Endothelial cell of umbilical vein (primary cell): ENCODE measurements around the gene SNX25. TPM values are rescaled to one million over a fixed set of nuclear protein-coding genes. Genes with fewer than 3 reads are reported as not detected.

Experiments used
- BruUV-seq: library from RNA; stranded (reverse); fragments of 400-500 nt; replicated peaks from 2 replicates; lab custom pipeline; 2021; lab: Mats Ljungman, UMichigan
- CTCF ChIA-PET: fragments of 300-600, 350-600 bp; sonication (Branson Sonifier 250); formaldehyde crosslinking; loops from one replicate; lab custom pipeline; 2021; ENCODE audit warnings: antibody characterized with exemption, inconsistent platforms; lab: Charles Lee
- POLR2A ChIA-PET: fragments of 300-600, 350-600 bp; sonication (Branson Sonifier 250); formaldehyde crosslinking; loops from one replicate; lab custom pipeline; 2021; ENCODE audit warnings: antibody characterized with exemption, inconsistent platforms; lab: Charles Lee
- DNase-seq: peaks from one replicate; pipeline ENCODE4 v3.0.0-alpha.2; 2011; ENCODE audit warnings: low read depth, low spot score
- FAIRE-seq: peaks from 2 replicates; lab custom pipeline; 2011; peaks lifted over from hg19 to GRCh38; lab: Jason Lieb, UNC
- H2AFZ ChIP-seq: 2 replicates; pipeline ENCODE4 v1.6.0; 2012; ENCODE audit warnings: low read depth, low read length, control low read depth, inconsistent platforms
- H3K27ac ChIP-seq: 2 replicates; pipeline ENCODE4 v1.5.1; 2011; ENCODE audit warnings: low read depth, mild to moderate bottlenecking, control low read depth, low read length, moderate library complexity; ENCODE audit not compliant: insufficient read depth
- H3K27me3 ChIP-seq, 2 experiments: 2 replicates each; pipeline versions ENCODE4 v1.6.0 to v1.6.1; 2011; ENCODE audit warnings: low read length in 2 of 2, mixed read lengths in 1 of 2; ENCODE audit not compliant: control insufficient read depth in 2 of 2, insufficient read depth in 2 of 2
- H3K36me3 ChIP-seq, 2 experiments: 2 replicates in 1 of 2; 3 replicates in 1 of 2; pipeline ENCODE4 v1.5.1; 2011; ENCODE audit warnings: low read length in 2 of 2, mild to moderate bottlenecking in 1 of 2, moderate library complexity in 1 of 2; ENCODE audit not compliant: control insufficient read depth in 2 of 2, insufficient read depth in 2 of 2; ENCODE audit errors: extremely low read depth in 1 of 2
- H3K4me1 ChIP-seq: 3 replicates; pipeline ENCODE4 v1.5.1; 2011; ENCODE audit warnings: mild to moderate bottlenecking, low read length; ENCODE audit not compliant: control insufficient read depth, insufficient read depth; ENCODE audit errors: extremely low read depth
- H3K4me2 ChIP-seq: 2 replicates; pipeline ENCODE4 v1.6.1; 2011; ENCODE audit warnings: low read length, control low read depth, mixed read lengths; ENCODE audit not compliant: insufficient read depth
- H3K4me3 ChIP-seq, 3 experiments: fragments of 200-600 bp in 1 of 3; sonication (generic), shearing (Covaris generic) in 1 of 3; replicated peaks in 1 of 3; 2 replicates each; pipeline ENCODE4 v1.5.1; 2011 to 2016; ENCODE audit warnings: control low read depth in 3 of 3, low read length in 3 of 3, mild to moderate bottlenecking in 2 of 3, inconsistent platforms in 1 of 3, low read depth in 1 of 3, moderate library complexity in 1 of 3; ENCODE audit not compliant: insufficient read depth in 1 of 3
- H3K79me2 ChIP-seq: 2 replicates; pipeline ENCODE4 v1.6.0; 2012; ENCODE audit warnings: low read length, inconsistent platforms; ENCODE audit not compliant: control insufficient read depth, insufficient read depth
- H3K9ac ChIP-seq: replicated peaks from 2 replicates; pipeline ENCODE3; 2011; ENCODE audit warnings: low read length, control low read depth; ENCODE audit not compliant: insufficient read depth; ENCODE audit errors: extremely low read depth
- H3K9me1 ChIP-seq: replicated peaks from 3 replicates; pipeline ENCODE4 v1.6.0; 2011; ENCODE audit warnings: mild to moderate bottlenecking, low read length; ENCODE audit not compliant: control insufficient read depth, insufficient read depth; ENCODE audit errors: extremely low read depth
- H3K9me3 ChIP-seq: replicated peaks from 2 replicates; pipeline ENCODE4 v1.5.1; 2012; ENCODE audit warnings: low read length, inconsistent platforms; ENCODE audit not compliant: control insufficient read depth, insufficient read depth
- H4K20me1 ChIP-seq: replicated peaks from 2 replicates; pipeline ENCODE3; 2011; ENCODE audit warnings: mild to moderate bottlenecking, low read length; ENCODE audit not compliant: control insufficient read depth, insufficient read depth; ENCODE audit errors: extremely low read depth
- EZH2 ChIP-seq: IDR thresholded peaks from 2 replicates; pipeline ENCODE4 v1.6.1; 2012; ENCODE audit warnings: borderline replicate concordance, low read depth, mild to moderate bottlenecking, moderate library complexity, low read length, inconsistent platforms; ENCODE audit not compliant: severe bottlenecking
- FOS ChIP-seq: IDR thresholded peaks from 2 replicates; pipeline ENCODE4 v1.6.1; 2011; ENCODE audit warnings: mild to moderate bottlenecking, low read length, moderate library complexity, borderline replicate concordance; ENCODE audit not compliant: insufficient read depth
- GATA2 ChIP-seq: IDR thresholded peaks from 2 replicates; pipeline ENCODE4 v1.7.0; 2011; ENCODE audit warnings: low read depth, mild to moderate bottlenecking, moderate library complexity, mixed read lengths, low read length; ENCODE audit not compliant: insufficient read length, insufficient read depth
- JUN ChIP-seq: IDR thresholded peaks from 2 replicates; pipeline ENCODE4 v1.6.1; 2011; ENCODE audit warnings: borderline replicate concordance, low read depth; ENCODE audit not compliant: insufficient read length, insufficient read depth
- MYC ChIP-seq: IDR thresholded peaks from one replicate; pipeline ENCODE4 v1.6.1; 2011; ENCODE audit warnings: mild to moderate bottlenecking, low read depth, low read length
- POLR2A ChIP-seq: IDR thresholded peaks from 2 replicates; pipeline ENCODE4 v1.6.1; 2012; ENCODE audit warnings: low read depth, mild to moderate bottlenecking, control low read depth, low read length
- POLR2AphosphoS5 ChIP-seq: IDR thresholded peaks from 2 replicates; pipeline ENCODE4 v1.6.1; 2012; ENCODE audit warnings: low read depth, mild to moderate bottlenecking, control low read depth, low read length, moderate library complexity; ENCODE audit not compliant: insufficient read depth
- dilution Hi-C: fragments of 300-500 bp; cut with MboI; formaldehyde crosslinking; loops from one replicate; pipeline ENCODE4 v1.15.0; 2019; ENCODE audit warnings: low sequenced_read_pairs; ENCODE audit not compliant: extremely low pct_ligation_motif_present
- intact Hi-C: fragments of 100-400 bp; cut with micrococcal nuclease; formaldehyde crosslinking; loops from one replicate; pipeline ENCODE4 v1.10.0; 2022
- polyA plus RNA-seq, 4 experiments: library from polyadenylated mRNA; depleted of rRNA in 3 of 4; stranded (reverse) in 3 of 4; unstranded in 1 of 4; fragments of >200 nt; gene quantifications; 2 replicates each; pipeline versions ENCODE4 v1.2.1 to v1.2.3, GENCODE V29; 2011 to 2012; ENCODE audit warnings: missing spikeins in 1 of 4
- total RNA-seq: library from RNA; stranded (reverse); gene quantifications from 2 replicates; pipeline ENCODE4 v1.2.3, GENCODE V29; 2021
- TF ChIP-seq, protein P1 (sequence below), 2 donors: IDR thresholded peaks; 1 replicate in 1 of 2; 2 replicates in 1 of 2; pipeline ENCODE4 v1.5.1; 2011; ENCODE audit warnings: low read length in 2 of 2, mild to moderate bottlenecking in 2 of 2, moderate library complexity in 2 of 2, control low read depth in 1 of 2, inconsistent platforms in 1 of 2, low read depth in 1 of 2; ENCODE audit not compliant: insufficient read depth in 1 of 2; ENCODE audit errors: extremely low read depth in 1 of 2
- TF ChIP-seq, protein P2 (sequence below): IDR thresholded peaks from 2 replicates; pipeline ENCODE4 v1.6.1; 2011; ENCODE audit not compliant: insufficient read depth, insufficient read length

The SNX25 gene
- total and polyA plus RNA-seq, 2 donors (not counting 3 experiments of a cell fraction or from before 2014, with no cell fraction given) = 6.6 to 16.1 TPM

DNA sequence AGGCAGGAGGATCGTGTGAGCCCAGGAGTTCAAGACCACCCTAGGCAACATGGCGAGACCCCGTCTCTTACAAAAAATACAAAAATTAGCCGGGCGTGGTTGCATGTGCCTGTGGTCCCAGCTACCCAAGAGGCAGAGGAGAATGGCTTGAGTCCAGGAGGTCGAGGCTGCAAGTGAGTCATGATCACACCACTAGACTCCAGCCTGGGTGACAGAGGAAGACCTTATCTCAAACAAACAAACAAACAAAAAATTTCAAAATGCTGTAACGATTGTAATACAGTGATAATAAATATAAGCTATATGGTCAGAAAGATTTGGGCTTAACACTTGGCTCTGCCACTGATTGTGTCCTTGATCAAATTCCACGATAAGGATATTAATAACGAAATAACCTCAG, 42.2 kb upstream of the SNX25 start:
- no peak for FAIRE-seq
- POLR2A ChIA-PET = no interaction called here
- H3K27me3 ChIP-seq = no peaks in the 10 kb centered on the region

More for the DNA sequence above, 42.2 kb upstream of the SNX25 start:
- CTCF ChIA-PET = interaction anchor here (1.0 kb wide), 1 partner anchor 16 kb away, joined by 6 read pairs; no protein-coding TSS in a partner anchor
- DNase-seq = no peak
- Histone ChIP-seq H3K4me1 (no peaks in the 10 kb centered on the region), H3K9me3 (no peaks in the 10 kb centered on the region), H4K20me1 (no peaks in the 10 kb centered on the region), H3K9me1 (no peaks in the 10 kb centered on the region), H2AFZ (no peak overlapping the region), H3K4me2 (no peak overlapping the region), H3K27ac (no peak overlapping the region), H3K4me3 (no peak overlapping the region), H3K79me2 (no peaks in the 10 kb centered on the region), H3K9ac (no peak overlapping the region), H3K36me3 (peaks cover 0 to 2% of the 10 kb centered on the region in 2 experiments)
- dilution Hi-C loops (no loop called here), intact Hi-C loops (no loop called here)
- BruUV-seq = no TSS peak
- TF ChIP-seq, protein P1, sequence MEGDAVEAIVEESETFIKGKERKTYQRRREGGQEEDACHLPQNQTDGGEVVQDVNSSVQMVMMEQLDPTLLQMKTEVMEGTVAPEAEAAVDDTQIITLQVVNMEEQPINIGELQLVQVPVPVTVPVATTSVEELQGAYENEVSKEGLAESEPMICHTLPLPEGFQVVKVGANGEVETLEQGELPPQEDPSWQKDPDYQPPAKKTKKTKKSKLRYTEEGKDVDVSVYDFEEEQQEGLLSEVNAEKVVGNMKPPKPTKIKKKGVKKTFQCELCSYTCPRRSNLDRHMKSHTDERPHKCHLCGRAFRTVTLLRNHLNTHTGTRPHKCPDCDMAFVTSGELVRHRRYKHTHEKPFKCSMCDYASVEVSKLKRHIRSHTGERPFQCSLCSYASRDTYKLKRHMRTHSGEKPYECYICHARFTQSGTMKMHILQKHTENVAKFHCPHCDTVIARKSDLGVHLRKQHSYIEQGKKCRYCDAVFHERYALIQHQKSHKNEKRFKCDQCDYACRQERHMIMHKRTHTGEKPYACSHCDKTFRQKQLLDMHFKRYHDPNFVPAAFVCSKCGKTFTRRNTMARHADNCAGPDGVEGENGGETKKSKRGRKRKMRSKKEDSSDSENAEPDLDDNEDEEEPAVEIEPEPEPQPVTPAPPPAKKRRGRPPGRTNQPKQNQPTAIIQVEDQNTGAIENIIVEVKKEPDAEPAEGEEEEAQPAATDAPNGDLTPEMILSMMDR (IDR thresholded peaks at IDR 0.05; ENCODE audit: extremely low read depth in 1 of 2, insufficient read depth in 1 of 2, low read depth in 1 of 2, low read length in 2 of 2) = no peak
- TF ChIP-seq, protein P2, sequence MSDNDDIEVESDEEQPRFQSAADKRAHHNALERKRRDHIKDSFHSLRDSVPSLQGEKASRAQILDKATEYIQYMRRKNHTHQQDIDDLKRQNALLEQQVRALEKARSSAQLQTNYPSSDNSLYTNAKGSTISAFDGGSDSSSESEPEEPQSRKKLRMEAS = no peak
- no peak for TF ChIP-seq POLR2A
- TF ChIP-seq EZH2 = no peak
- TF ChIP-seq POLR2AphosphoS5 = no peak
- no peak for TF ChIP-seq MYC
- TF ChIP-seq JUN = no peak
- TF ChIP-seq FOS = no peak
- TF ChIP-seq GATA2 = no peak
